HepG2 (cell line): ENCODE measurements around the gene ORMDL3. TPM values are rescaled to one million over a fixed set of nuclear protein-coding genes. Genes with fewer than 3 reads are reported as not detected.
A peak's percentile ranks its signal among the peaks of the same experiment; 100 is the strongest.

Experiments used
- AFF4 ChIP-seq: sonication (generic); formaldehyde crosslinking; IDR thresholded peaks from 2 replicates; pipeline ENCODE4 v1.4.0; 2020; ENCODE audit warnings: missing genetic modification reagents
- CEBPZ ChIP-seq: IDR thresholded peaks from 2 replicates; pipeline ENCODE4 v1.6.1; 2012; ENCODE audit warnings: low read length, improper control_type of control experiment
- DRAP1 ChIP-seq: IDR thresholded peaks from 2 replicates; pipeline ENCODE4 v1.6.1; 2016; ENCODE audit warnings: missing genetic modification reagents, missing compliant biosample characterization
- E2F2 ChIP-seq: sonication (generic); formaldehyde crosslinking; IDR thresholded peaks from 2 replicates; pipeline ENCODE4 v1.4.0; 2020; ENCODE audit warnings: missing genetic modification reagents, borderline replicate concordance
- HDAC1 ChIP-seq: sonication (generic); formaldehyde crosslinking; IDR thresholded peaks from 2 replicates; pipeline ENCODE4 v1.5.1; 2020; ENCODE audit warnings: mild to moderate bottlenecking, missing genetic modification reagents
- NFATC3 ChIP-seq: sonication (generic); formaldehyde crosslinking; IDR thresholded peaks from 2 replicates; pipeline ENCODE4 v1.5.1; 2020; ENCODE audit warnings: mild to moderate bottlenecking, missing genetic modification reagents
- PCBP2 ChIP-seq: fragments of 200-400 bp; formaldehyde crosslinking; optimal IDR thresholded peaks from 2 replicates; pipeline ENCODE3; 2018; ENCODE audit warnings: low read length, low read depth; ENCODE audit not compliant: poor library complexity, severe bottlenecking
- POLR2AphosphoS5 ChIP-seq: IDR thresholded peaks from 2 replicates; pipeline ENCODE4 v1.6.1; 2012; ENCODE audit warnings: low read depth, low read length
- RBFOX2 ChIP-seq: fragments of 200-400 bp; formaldehyde crosslinking; IDR thresholded peaks from 2 replicates; pipeline ENCODE4 v1.6.1; 2017; ENCODE audit warnings: low read depth, mild to moderate bottlenecking, low read length
- SNAPC2 ChIP-seq: sonication (generic); formaldehyde crosslinking; IDR thresholded peaks from 2 replicates; pipeline ENCODE4 v1.8.1; 2022; ENCODE audit warnings: mild to moderate bottlenecking, missing genetic modification reagents
- STAG1 ChIP-seq: sonication (generic); formaldehyde crosslinking; IDR thresholded peaks from 2 replicates; pipeline ENCODE4 v1.4.0; 2020; ENCODE audit warnings: missing genetic modification reagents
- TBL1XR1 ChIP-seq: fragments of 150-350 bp; IDR thresholded peaks from 2 replicates; pipeline ENCODE4 v1.6.1; 2014; ENCODE audit warnings: borderline replicate concordance, low read length; ENCODE audit not compliant: partially characterized antibody
- TCF7 ChIP-seq: sonication (generic); IDR thresholded peaks from 2 replicates; pipeline ENCODE4 v1.6.1; 2016; ENCODE audit warnings: antibody characterized with exemption, low read depth
- ZNF138 ChIP-seq: sonication (generic); formaldehyde crosslinking; IDR thresholded peaks from 2 replicates; pipeline ENCODE4 v1.5.0; 2020; ENCODE audit warnings: mild to moderate bottlenecking, low read depth, missing genetic modification reagents
- ZNF180 ChIP-seq: sonication (generic); formaldehyde crosslinking; IDR thresholded peaks from 2 replicates; pipeline ENCODE4 v1.4.0; 2020; ENCODE audit warnings: low read depth, missing genetic modification reagents, borderline replicate concordance
- ZNF367 ChIP-seq: sonication (generic); formaldehyde crosslinking; IDR thresholded peaks from 2 replicates; pipeline ENCODE4 v1.4.0; 2020; ENCODE audit warnings: missing genetic modification reagents, borderline replicate concordance
- ZNF513 ChIP-seq: sonication (generic); formaldehyde crosslinking; conservative IDR thresholded peaks from 2 replicates; pipeline ENCODE4 v1.5.0; 2020; ENCODE audit warnings: missing genetic modification reagents
- ZNF580 ChIP-seq: IDR thresholded peaks from 2 replicates; pipeline ENCODE4 v1.6.1; 2016; ENCODE audit warnings: low read depth, borderline replicate concordance
- ZNF670 ChIP-seq: sonication (generic); formaldehyde crosslinking; IDR thresholded peaks from 2 replicates; pipeline ENCODE4 v1.8.0; 2022; ENCODE audit warnings: mild to moderate bottlenecking, missing genetic modification reagents, borderline replicate concordance
- ZNF724P ChIP-seq: sonication (generic); formaldehyde crosslinking; IDR thresholded peaks from 2 replicates; pipeline ENCODE4 v1.8.0; 2022; ENCODE audit warnings: missing genetic modification reagents, borderline replicate concordance
- polyA plus RNA-seq, 8 experiments: library from polyadenylated mRNA; depleted of rRNA in 3 of 8; stranded (reverse) in 7 of 8; unstranded in 1 of 8; fragments of >200 nt; fragmentation: Illumina TruSeq in 4 of 8; extraction: Trizol in 4 of 8; gene quantifications; 2 replicates each; pipeline versions ENCODE4 v1.2.1 to v1.2.3, GENCODE V29; 2011 to 2016; ENCODE audit warnings: low read depth in 4 of 8, missing spikeins in 1 of 8, mixed read lengths in 1 of 8; ENCODE audit not compliant: insufficient read depth in 1 of 8
- total RNA-seq, 5 experiments: library from RNA; depleted of rRNA; stranded (reverse); fragments of >200 nt; fragmentation: Illumina TruSeq; extraction: Trizol; gene quantifications; 2 replicates each; pipeline ENCODE4 v1.2.3, GENCODE V29; 2016; ENCODE audit warnings: low read depth in 1 of 5

ORMDL3 gene
- total and polyA plus RNA-seq, 2 of the 13 experiments (the other 11 are each of a cell fraction or from before 2014, with no cell fraction given) = 181 to 384 TPM

GRCh38 chr17:39960524-39961041 lies 33.2 kb upstream of the ORMDL3 start (continued):
- no peak for TF ChIP-seq CEBPZ
- 0 out of 2 replicates have a peak, but pooled peaks have one; percentile 36 for TF ChIP-seq ZNF670 (CRISPR knock-in tag)
- TF ChIP-seq HDAC1 (CRISPR knock-in tag) = no peak
- no peak for TF ChIP-seq RBFOX2
- TF ChIP-seq ZNF580 = no peak
- TF ChIP-seq POLR2AphosphoS5 = no peak
- TF ChIP-seq ZNF138 (CRISPR knock-in tag) = no peak
- no peak for TF ChIP-seq DRAP1 (CRISPR knock-in tag)
- no peak for TF ChIP-seq ZNF513 (CRISPR knock-in tag)
- no peak for TF ChIP-seq PCBP2
- no peak for TF ChIP-seq STAG1 (CRISPR knock-in tag)
- peak; percentile 64 for TF ChIP-seq TCF7
- TF ChIP-seq E2F2 (CRISPR knock-in tag) = no peak
- no peak for TF ChIP-seq ZNF180 (CRISPR knock-in tag)
- no peak for TF ChIP-seq ZNF367 (CRISPR knock-in tag)
- no peak for TF ChIP-seq SNAPC2 (CRISPR knock-in tag)
- no peak for TF ChIP-seq AFF4 (CRISPR knock-in tag)
- TF ChIP-seq ZNF724P (CRISPR knock-in tag) = no peak
- TF ChIP-seq TBL1XR1 = no peak
- TF ChIP-seq NFATC3 (CRISPR knock-in tag) = no peak
